WTC11 (cell line): Measurements from ENCODE around the gene C20orf204. TPM values are rescaled to one million over a fixed set of nuclear protein-coding genes. Genes with fewer than 3 reads are reported as not detected.

Source experiments
- ATAC-seq: fragments of 200-7000 bp; cut with Tn5 transposase; 2 replicates; pipeline ENCODE4 v1.10.0; 2021; ENCODE audit warnings: mild to moderate bottlenecking, moderate library complexity
- CTCF ChIA-PET: fragments of 300-600 bp; sonication (Branson Sonifier 250); formaldehyde crosslinking; loops from one replicate; lab custom pipeline; 2021; ENCODE audit warnings: antibody characterized with exemption; lab: Charles Lee
- POLR2A ChIA-PET: fragments of 350-600 bp; sonication (Branson Sonifier 250); formaldehyde crosslinking; loops from one replicate; lab custom pipeline; 2021; ENCODE audit warnings: antibody characterized with exemption; lab: Charles Lee
- DNase-seq: peaks from one replicate; pipeline ENCODE4 v3.0.0; 2021; ENCODE audit warnings: low spot score
- H3K27ac Mint-ChIP-seq: 2 replicates; pipeline ENCODE4 v1.8.0; 2021; ENCODE audit warnings: mixed read lengths
- H3K27me3 Mint-ChIP-seq: 2 replicates; pipeline ENCODE4 v1.8.0; 2021; ENCODE audit warnings: low read depth, mild to moderate bottlenecking, moderate library complexity, mixed read lengths
- H3K36me3 Mint-ChIP-seq: 2 replicates; pipeline ENCODE4 v1.8.0; 2021; ENCODE audit warnings: mixed read lengths
- H3K4me1 Mint-ChIP-seq: 2 replicates; pipeline ENCODE4 v1.8.0; 2022; ENCODE audit warnings: mixed read lengths
- H3K4me3 Mint-ChIP-seq: 2 replicates; pipeline ENCODE4 v1.8.0; 2021; ENCODE audit warnings: mild to moderate bottlenecking, moderate library complexity, mixed read lengths
- H3K9me3 Mint-ChIP-seq: 2 replicates; pipeline ENCODE4 v1.8.0; 2021; ENCODE audit warnings: mixed read lengths
- ARID4B ChIP-seq: sonication (generic); formaldehyde crosslinking; IDR thresholded peaks from 2 replicates; pipeline ENCODE4 v1.8.0; 2023; ENCODE audit warnings: missing genetic modification reagents, mild to moderate bottlenecking, borderline replicate concordance
- CTCF ChIP-seq: fragments of 200-600 bp; IDR thresholded peaks from 2 replicates; pipeline ENCODE4 v1.8.0; 2022; ENCODE audit warnings: antibody characterized with exemption
- FOXP1 ChIP-seq: sonication (generic); formaldehyde crosslinking; IDR thresholded peaks from 2 replicates; pipeline ENCODE4 v1.8.0; 2022; ENCODE audit warnings: missing genetic modification reagents, mild to moderate bottlenecking, moderate library complexity, borderline replicate concordance
- FOXP4 ChIP-seq: sonication (generic); formaldehyde crosslinking; IDR thresholded peaks from 2 replicates; pipeline ENCODE4 v1.8.0; 2022; ENCODE audit warnings: mild to moderate bottlenecking, missing genetic modification reagents
- GABPB1 ChIP-seq: sonication (generic); formaldehyde crosslinking; IDR thresholded peaks from 2 replicates; pipeline ENCODE4 v1.8.1; 2023; ENCODE audit warnings: mild to moderate bottlenecking, missing genetic modification reagents
- HMGA2 ChIP-seq: fragments of 250-450 bp; sonication (Bioruptor Pico); IDR thresholded peaks from 2 replicates; pipeline ENCODE4 v1.4.0; 2021; ENCODE audit warnings: mild to moderate bottlenecking, moderate library complexity
- HMGXB4 ChIP-seq: sonication (generic); formaldehyde crosslinking; IDR thresholded peaks from 2 replicates; pipeline ENCODE4 v1.8.1; 2023; ENCODE audit warnings: mild to moderate bottlenecking, moderate library complexity, missing genetic modification reagents
- IRF2 ChIP-seq: sonication (generic); formaldehyde crosslinking; IDR thresholded peaks from 2 replicates; pipeline ENCODE4 v1.8.0; 2022; ENCODE audit warnings: low read depth, missing genetic modification reagents, borderline replicate concordance
- MAX ChIP-seq: sonication (generic); formaldehyde crosslinking; IDR thresholded peaks from 2 replicates; pipeline ENCODE4 v1.8.0; 2022; ENCODE audit warnings: mild to moderate bottlenecking, missing genetic modification reagents
- NFATC4 ChIP-seq: fragments of 250-450 bp; sonication (Bioruptor Pico); IDR thresholded peaks from 2 replicates; pipeline ENCODE4 v1.9.0; 2021; ENCODE audit warnings: mild to moderate bottlenecking
- NR3C1 ChIP-seq: sonication (generic); formaldehyde crosslinking; conservative IDR thresholded peaks from 2 replicates; pipeline ENCODE4 v1.8.1; 2023; ENCODE audit warnings: low read depth, mild to moderate bottlenecking, missing genetic modification reagents
- RELA ChIP-seq: sonication (generic); formaldehyde crosslinking; IDR thresholded peaks from 2 replicates; pipeline ENCODE4 v1.8.1; 2022; ENCODE audit warnings: missing genetic modification reagents, mild to moderate bottlenecking, borderline replicate concordance
- SP1 ChIP-seq: sonication (generic); formaldehyde crosslinking; conservative IDR thresholded peaks from 2 replicates; pipeline ENCODE4 v1.8.1; 2022; ENCODE audit warnings: missing genetic modification reagents
- ZBTB21 ChIP-seq: sonication (generic); formaldehyde crosslinking; IDR thresholded peaks from 2 replicates; pipeline ENCODE4 v1.8.1; 2023; ENCODE audit warnings: mild to moderate bottlenecking, missing genetic modification reagents, borderline replicate concordance
- ZNF138 ChIP-seq: sonication (generic); formaldehyde crosslinking; conservative IDR thresholded peaks from 2 replicates; pipeline ENCODE4 v1.8.1; 2022; ENCODE audit warnings: mild to moderate bottlenecking, moderate library complexity, missing genetic modification reagents
- ZNF423 ChIP-seq: fragments of 250-450 bp; sonication (Bioruptor Pico); IDR thresholded peaks from 2 replicates; pipeline ENCODE4 v2.1.2; 2022; ENCODE audit warnings: mild to moderate bottlenecking, moderate library complexity
- total RNA-seq: library from RNA; stranded (reverse); gene quantifications from 3 replicates; pipeline ENCODE4 v1.2.3, GENCODE V29; 2021
- TF ChIP-seq, protein P1 (sequence below): fragments of 250-450 bp; sonication (Bioruptor Pico); IDR thresholded peaks from 2 replicates; pipeline ENCODE4 v1.9.0; 2021; ENCODE audit warnings: moderate library complexity, mild to moderate bottlenecking, inconsistent platforms, borderline replicate concordance

Gene C20orf204
- total RNA-seq, 1 experiment from 2014 or later: 2.1 TPM

- DNase-seq (no peak), ATAC-seq (no peak; the same call in 1 of the 2 replicates)
- no peaks in the 10 kb centered on the region for H3K36me3 Mint-ChIP-seq
- no peak overlapping the region for H3K4me3 Mint-ChIP-seq
- CTCF ChIA-PET: interaction anchor here (0.6 to 2.9 kb wide), 33 partner anchors 7 to 561 kb away, joined by 3 to 40 read pairs (median 3); partner anchors contain the start of genes NPBWR2, OPRL1, PRPF6 and RGS19
- peaks cover 5% of the 10 kb centered on the region for H3K27me3 Mint-ChIP-seq
- POLR2A ChIA-PET: interaction anchor here (0.6 to 1.1 kb wide), 2 partner anchors 57 to 77 kb away, joined by 3 to 4 read pairs; no protein-coding TSS in a partner anchor
- no peak overlapping the region for H3K27ac Mint-ChIP-seq
- no peak for TF ChIP-seq HMGA2 (CRISPR knock-in tag)
- TF ChIP-seq NFATC4: no peak
- no peak; the same call in 1 of the 2 replicates for TF ChIP-seq GABPB1 (CRISPR knock-in tag)
- TF ChIP-seq NR3C1 (CRISPR knock-in tag): 0 out of 2 replicates have a peak, but pooled peaks have one; percentile 34
- TF ChIP-seq ZNF138 (CRISPR knock-in tag): 0 out of 2 replicates have a peak, but pooled peaks have one; percentile 41
- TF ChIP-seq FOXP4 (CRISPR knock-in tag): peak; percentile 41
- TF ChIP-seq HMGXB4 (CRISPR knock-in tag): 0 out of 2 replicates have a peak, but pooled peaks have one; percentile 1
- TF ChIP-seq IRF2 (CRISPR knock-in tag): no peak
- no peak for TF ChIP-seq RELA (CRISPR knock-in tag)
- peak; percentile 14; the same call in 1 of the 2 replicates for TF ChIP-seq FOXP1 (CRISPR knock-in tag)
- peak; percentile 46; the same call in 1 of the 2 replicates for TF ChIP-seq ZBTB21 (CRISPR knock-in tag)
- peaks cover 23% of the 10 kb centered on the region for H3K4me1 Mint-ChIP-seq
- H3K9me3 Mint-ChIP-seq: no peaks in the 10 kb centered on the region
Observed at GRCh38 chr20:64056889-64057627, 21.1 kb downstream of the C20orf204 start.

GRCh38 chr20:64057628-64058498 is 21.9 kb downstream of the C20orf204 start:
- Mint-ChIP-seq H3K4me1 (peaks cover 27% of the 10 kb centered on the region), H3K27ac (no peak overlapping the region), H3K9me3 (no peaks in the 10 kb centered on the region), H3K27me3 (peaks cover 5% of the 10 kb centered on the region), H3K36me3 (no peaks in the 10 kb centered on the region), H3K4me3 (no peak overlapping the region)
- DNase-seq (peak; percentile 94), ATAC-seq (peak; percentile 77)
- CTCF ChIA-PET: interaction anchor here (0.6 to 2.9 kb wide), 34 partner anchors 8 to 562 kb away, joined by 3 to 40 read pairs (median 3); partner anchors contain the start of genes NPBWR2, OPRL1, PRPF6 and RGS19
- POLR2A ChIA-PET: interaction anchor here (0.6 to 1.1 kb wide), 2 partner anchors 58 to 77 kb away, joined by 3 to 4 read pairs; no protein-coding TSS in a partner anchor
- TF ChIP-seq, protein P1, sequence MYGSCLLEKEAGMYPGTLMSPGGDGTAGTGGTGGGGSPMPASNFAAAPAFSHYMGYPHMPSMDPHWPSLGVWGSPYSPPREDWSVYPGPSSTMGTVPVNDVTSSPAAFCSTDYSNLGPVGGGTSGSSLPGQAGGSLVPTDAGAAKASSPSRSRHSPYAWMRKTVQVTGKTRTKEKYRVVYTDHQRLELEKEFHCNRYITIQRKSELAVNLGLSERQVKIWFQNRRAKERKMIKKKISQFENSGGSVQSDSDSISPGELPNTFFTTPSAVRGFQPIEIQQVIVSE (CRISPR knock-in tag): no peak
- TF ChIP-seq CTCF (peak; percentile 82), SP1 (CRISPR knock-in tag) (peak; percentile 57), ARID4B (CRISPR knock-in tag) (0 out of 2 replicates have a peak, but pooled peaks have one; percentile 37), ZNF423 (CRISPR knock-in tag) (peak; percentile 69), HMGXB4 (CRISPR knock-in tag) (peak; percentile 44), MAX (CRISPR knock-in tag) (peak; percentile 41; the same call in 1 of the 2 replicates)
